Effector memory CD8-positive, alpha-beta T cell (primary cell): ENCODE data around the gene CARD16.

Experiments
- ATAC-seq: fragments of 150-1000 bp; cut with Tn5 transposase; replicated peaks from 2 replicates; pipeline ENCODE4 v1.10.0; 2021; ENCODE audit warnings: mild to moderate bottlenecking, moderate library complexity
- DNase-seq, 3 experiments: peaks; one replicate each; pipeline ENCODE4 v3.0.0; 2021
- H3K27ac Mint-ChIP-seq, 2 donors: one replicate each; pipeline ENCODE4 v1.8.0; 2022; ENCODE audit warnings: mild to moderate bottlenecking in 2 of 2, mixed read lengths in 2 of 2, moderate library complexity in 2 of 2
- H3K27me3 Mint-ChIP-seq, 2 donors: one replicate each; pipeline ENCODE4 v1.8.0; 2022; ENCODE audit warnings: mixed read lengths in 2 of 2
- H3K36me3 Mint-ChIP-seq: one replicate; pipeline ENCODE4 v1.8.0; 2022; ENCODE audit warnings: mild to moderate bottlenecking, moderate library complexity, mixed read lengths; ENCODE audit not compliant: insufficient read depth
- H3K4me1 Mint-ChIP-seq, 2 donors: one replicate each; pipeline ENCODE4 v1.8.0; 2022; ENCODE audit warnings: low read depth in 2 of 2, mixed read lengths in 2 of 2
- H3K4me3 Mint-ChIP-seq, 2 donors: one replicate each; pipeline ENCODE4 v1.8.0; 2022; ENCODE audit warnings: mild to moderate bottlenecking in 2 of 2, mixed read lengths in 2 of 2, moderate library complexity in 2 of 2
- H3K9me3 Mint-ChIP-seq, 2 donors: one replicate each; pipeline ENCODE4 v1.8.0; 2022; ENCODE audit warnings: mixed read lengths in 2 of 2

The CARD16 gene

DNA sequence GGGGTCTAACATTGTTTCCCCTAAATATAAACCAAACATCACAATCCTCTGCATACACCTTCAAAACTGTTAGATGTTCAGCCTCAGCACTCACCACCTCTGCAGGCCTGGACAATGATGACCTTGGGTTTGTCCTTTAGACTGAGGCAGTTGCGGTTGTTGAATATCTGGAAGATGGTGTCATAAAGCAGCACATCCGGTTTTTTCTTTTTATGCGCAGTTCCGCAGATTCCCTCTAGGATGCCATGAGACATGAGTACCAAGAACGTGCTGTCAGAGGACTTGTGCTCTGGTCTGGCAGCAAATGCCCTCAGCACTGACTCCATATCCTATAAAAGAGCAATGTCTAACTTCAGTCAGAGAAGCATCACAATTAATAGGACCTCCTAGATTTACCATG lies 45.0 kb downstream of the CARD16 start:
- Mint-ChIP-seq H3K4me3 (no peak overlapping the region), H3K36me3 (no peaks in the 10 kb centered on the region), H3K27ac (no peak overlapping the region), H3K27me3 (no peaks in the 10 kb centered on the region), H3K9me3 (no peaks in the 10 kb centered on the region), H3K4me1 (peaks cover 6 to 7% of the 10 kb centered on the region in 2 donors)
- DNase-seq (peak in 1 of 3 experiments; percentile 5), ATAC-seq (peak; percentile 40)

DNA sequence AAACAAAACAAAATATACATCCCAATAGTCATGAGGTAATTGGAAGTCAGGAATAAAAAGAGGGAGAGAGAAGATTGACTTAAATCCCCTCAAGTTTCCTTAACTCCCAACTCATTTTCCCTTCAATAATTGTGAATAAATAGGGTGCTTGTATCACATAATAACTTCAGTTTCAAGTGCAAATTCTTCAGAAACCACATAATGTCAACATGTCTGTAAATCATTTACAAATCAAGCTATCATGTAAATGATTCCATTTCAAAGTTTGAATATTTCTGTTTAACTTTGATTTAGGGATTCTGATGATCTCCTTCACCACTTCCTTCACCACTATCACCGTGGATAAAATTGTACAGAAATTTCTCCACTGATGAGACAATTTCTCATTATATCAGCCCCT lies 45.4 kb downstream of the CARD16 start:
- H3K9me3 Mint-ChIP-seq = no peaks in the 10 kb centered on the region
- no peaks in the 10 kb centered on the region for H3K36me3 Mint-ChIP-seq
- no peak overlapping the region for H3K27ac Mint-ChIP-seq
- no peak overlapping the region for H3K4me3 Mint-ChIP-seq
- no peaks in the 10 kb centered on the region for H3K27me3 Mint-ChIP-seq
- H3K4me1 Mint-ChIP-seq = peaks cover 6 to 8% of the 10 kb centered on the region in 2 donors
- ATAC-seq = no peak
- DNase-seq = no peak

GRCh38 chr11:104997288-104997687 lies 47.8 kb downstream of the CARD16 start:
- Mint-ChIP-seq H3K4me1 (peaks cover 11 to 16% of the 10 kb centered on the region in 2 donors), H3K36me3 (no peaks in the 10 kb centered on the region), H3K27ac (no peak overlapping the region), H3K4me3 (no peak overlapping the region), H3K27me3 (no peaks in the 10 kb centered on the region), H3K9me3 (no peaks in the 10 kb centered on the region)
- no peak for DNase-seq
- ATAC-seq = no peak

GRCh38 chr11:104995001-104995408 lies 50.1 kb downstream of the CARD16 start:
- no peak for ATAC-seq
- H3K9me3 Mint-ChIP-seq = no peaks in the 10 kb centered on the region
- DNase-seq = no peak
- H3K27ac Mint-ChIP-seq = no peak overlapping the region
- no peaks in the 10 kb centered on the region for H3K36me3 Mint-ChIP-seq
- H3K27me3 Mint-ChIP-seq = no peaks in the 10 kb centered on the region
- H3K4me1 Mint-ChIP-seq = peaks cover 5 to 9% of the 10 kb centered on the region in 2 donors
- H3K4me3 Mint-ChIP-seq = no peak overlapping the region

- no peak for ATAC-seq
- Mint-ChIP-seq H3K4me1 (peaks cover 4 to 9% of the 10 kb centered on the region in 2 donors), H3K4me3 (no peak overlapping the region), H3K9me3 (no peaks in the 10 kb centered on the region), H3K27ac (no peak overlapping the region), H3K36me3 (no peaks in the 10 kb centered on the region), H3K27me3 (no peaks in the 10 kb centered on the region)
- no peak for DNase-seq
These were observed 52.4 kb downstream of the CARD16 start for GRCh38 chr11:104992781-104993180.

DNA sequence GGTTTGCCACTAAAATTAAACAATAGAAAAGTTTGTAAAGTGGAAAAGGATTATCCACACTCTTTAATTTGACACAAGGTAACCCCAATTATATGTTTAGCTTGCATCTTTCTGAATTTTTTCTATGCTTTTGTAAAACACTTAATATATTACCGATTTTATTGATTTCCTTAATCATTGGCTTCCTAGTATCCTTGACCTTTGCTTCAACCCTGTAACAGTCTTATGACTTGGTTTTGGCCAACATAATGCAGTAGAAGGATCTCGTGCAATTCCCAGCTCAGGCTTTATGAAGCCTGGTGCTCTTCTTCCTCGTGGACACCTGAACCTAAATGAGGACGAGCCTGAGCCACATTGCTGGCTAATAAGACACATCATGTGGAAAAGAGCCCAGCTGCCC lies 53.1 kb downstream of the CARD16 start:
- H3K36me3 Mint-ChIP-seq = no peaks in the 10 kb centered on the region
- ATAC-seq (no peak), DNase-seq (no peak)
- H3K27me3 Mint-ChIP-seq = no peaks in the 10 kb centered on the region
- no peak overlapping the region for H3K27ac Mint-ChIP-seq
- H3K4me1 Mint-ChIP-seq = peaks cover 4 to 9% of the 10 kb centered on the region in 2 donors
- H3K9me3 Mint-ChIP-seq = no peaks in the 10 kb centered on the region
- no peak overlapping the region for H3K4me3 Mint-ChIP-seq
